Thoracic aorta (tissue), 2 donors: ENCODE measurements around the gene NME8. TPM values are rescaled to one million over a fixed set of nuclear protein-coding genes. Genes with fewer than 3 reads are reported as not detected.

ENCODE experiments used
- ATAC-seq: fragments of 150-250 bp; one replicate; pipeline ENCODE4 v1.8.0; 2017; ENCODE audit warnings: low read depth; ENCODE audit not compliant: insufficient number of reproducible peaks, low FRiP score
- DNase-seq: peaks from one replicate; pipeline ENCODE4 v3.0.0-alpha.2; 2020; ENCODE audit warnings: low spot score
- H3K27ac ChIP-seq, 2 donors: fragments of 200-600 bp; sonication (generic); 1 replicate in 1 of 2; 2 replicates in 1 of 2; pipeline ENCODE4 v1.5.1; 2016; ENCODE audit warnings: mild to moderate bottlenecking in 2 of 2, moderate library complexity in 2 of 2
- H3K27me3 ChIP-seq: fragments of 200-600 bp; sonication (generic); replicated peaks from 2 replicates; pipeline ENCODE4 v1.6.0; 2016; ENCODE audit warnings: mild to moderate bottlenecking; ENCODE audit not compliant: insufficient read depth
- H3K36me3 ChIP-seq: fragments of 200-600 bp; sonication (generic); one replicate; pipeline ENCODE4 v1.5.1; 2016
- H3K4me1 ChIP-seq, 2 donors: fragments of 200-600 bp; sonication (generic); 1 replicate in 1 of 2; 2 replicates in 1 of 2; pipeline versions ENCODE4 v1.5.1 to v1.6.0; 2016; ENCODE audit warnings: low read depth in 2 of 2, mild to moderate bottlenecking in 1 of 2; ENCODE audit not compliant: control insufficient read depth in 1 of 2
- H3K4me3 ChIP-seq: fragments of 200-600 bp; sonication (generic); 2 replicates; pipeline ENCODE4 v1.5.1; 2016; ENCODE audit warnings: mild to moderate bottlenecking
- H3K9me3 ChIP-seq: fragments of 200-600 bp; sonication (generic); 2 replicates; pipeline ENCODE4 v1.5.1; 2016
- total RNA-seq, 2 donors: library from RNA; depleted of rRNA; stranded (reverse); fragments of >200 nt; gene quantifications; one replicate each; pipeline versions ENCODE4 v1.1.0 to v1.2.3, GENCODE V29; 2016
- TF ChIP-seq, protein P1 (sequence below): fragments of 200-600 bp; sonication (generic); IDR thresholded peaks from one replicate; pipeline ENCODE4 v1.5.1; 2019; ENCODE audit warnings: antibody characterized with exemption

Gene NME8
- total RNA-seq, 2 donors from 2014 or later: not detected

DNA sequence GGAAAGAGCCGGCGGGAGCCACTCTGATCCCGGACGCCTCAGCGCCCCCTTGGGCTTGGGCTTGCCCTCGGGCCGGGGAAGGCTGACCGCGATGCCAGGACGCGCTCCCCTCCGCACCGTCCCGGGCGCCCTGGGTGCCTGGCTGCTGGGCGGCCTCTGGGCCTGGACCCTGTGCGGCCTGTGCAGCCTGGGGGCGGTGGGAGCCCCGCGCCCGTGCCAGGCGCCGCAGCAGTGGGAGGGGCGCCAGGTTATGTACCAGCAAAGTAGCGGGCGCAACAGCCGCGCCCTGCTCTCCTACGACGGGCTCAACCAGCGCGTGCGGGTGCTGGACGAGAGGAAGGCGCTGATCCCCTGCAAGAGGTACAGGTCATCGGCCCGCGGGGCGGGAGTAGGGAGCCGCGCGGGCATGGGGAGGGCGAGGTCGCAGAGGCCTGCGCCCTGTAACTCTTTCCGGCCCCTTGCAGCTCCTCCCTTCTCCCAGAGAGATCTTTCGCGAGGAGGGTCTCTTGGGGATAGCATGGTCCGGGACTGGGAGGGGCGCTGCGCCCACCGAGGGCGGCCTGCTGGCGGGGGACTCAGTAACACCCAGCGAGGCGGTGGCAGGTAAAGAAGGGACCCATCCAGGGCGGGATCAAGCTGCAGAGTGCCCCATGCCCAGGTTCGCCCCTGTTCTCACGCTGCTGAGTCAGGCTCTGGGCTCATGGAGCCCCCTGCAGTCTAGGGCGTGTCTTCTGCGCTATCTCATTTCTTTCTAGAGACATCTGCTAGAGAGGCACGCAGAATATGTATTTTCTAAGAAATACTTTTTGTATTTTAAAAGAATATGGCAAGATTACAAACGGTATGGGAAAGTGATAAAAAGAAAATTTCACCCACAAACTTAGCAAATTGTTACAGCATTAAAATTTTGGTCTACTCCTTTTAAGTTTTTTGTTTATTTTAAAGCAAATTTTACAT lies 72.7 kb downstream of the NME8 start:
- ATAC-seq (no peak), DNase-seq (no peak)
- Histone ChIP-seq H3K27ac (peak overlapping the region; percentile 71 to 75), H3K9me3 (no peaks in the 10 kb centered on the region), H3K4me3 (peak overlapping the region; percentile 79), H3K27me3 (no peaks in the 10 kb centered on the region), H3K4me1 (peaks cover 3 to 40% of the 10 kb centered on the region in 2 donors), H3K36me3 (no peaks in the 10 kb centered on the region)
- TF ChIP-seq, protein P1, sequence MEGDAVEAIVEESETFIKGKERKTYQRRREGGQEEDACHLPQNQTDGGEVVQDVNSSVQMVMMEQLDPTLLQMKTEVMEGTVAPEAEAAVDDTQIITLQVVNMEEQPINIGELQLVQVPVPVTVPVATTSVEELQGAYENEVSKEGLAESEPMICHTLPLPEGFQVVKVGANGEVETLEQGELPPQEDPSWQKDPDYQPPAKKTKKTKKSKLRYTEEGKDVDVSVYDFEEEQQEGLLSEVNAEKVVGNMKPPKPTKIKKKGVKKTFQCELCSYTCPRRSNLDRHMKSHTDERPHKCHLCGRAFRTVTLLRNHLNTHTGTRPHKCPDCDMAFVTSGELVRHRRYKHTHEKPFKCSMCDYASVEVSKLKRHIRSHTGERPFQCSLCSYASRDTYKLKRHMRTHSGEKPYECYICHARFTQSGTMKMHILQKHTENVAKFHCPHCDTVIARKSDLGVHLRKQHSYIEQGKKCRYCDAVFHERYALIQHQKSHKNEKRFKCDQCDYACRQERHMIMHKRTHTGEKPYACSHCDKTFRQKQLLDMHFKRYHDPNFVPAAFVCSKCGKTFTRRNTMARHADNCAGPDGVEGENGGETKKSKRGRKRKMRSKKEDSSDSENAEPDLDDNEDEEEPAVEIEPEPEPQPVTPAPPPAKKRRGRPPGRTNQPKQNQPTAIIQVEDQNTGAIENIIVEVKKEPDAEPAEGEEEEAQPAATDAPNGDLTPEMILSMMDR: no peak

DNA sequence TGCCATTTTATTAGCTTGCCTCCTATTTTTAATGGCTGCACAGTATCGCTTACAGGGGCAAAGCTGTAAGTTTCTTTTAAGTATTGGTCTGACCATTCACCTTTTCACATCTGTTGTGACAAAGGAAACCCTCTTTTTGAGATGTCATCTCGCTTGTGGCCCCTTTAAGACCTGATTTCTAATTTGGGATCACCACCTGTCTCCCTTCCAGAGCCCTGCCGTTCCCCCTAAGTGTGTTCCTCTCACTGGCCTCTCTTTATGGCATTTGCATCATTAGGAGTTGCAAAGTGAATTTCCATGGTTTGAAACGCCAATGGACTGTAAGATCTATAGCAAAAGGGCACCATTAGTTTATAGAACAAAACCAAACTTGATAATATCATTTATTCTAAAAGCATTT lies 73.5 kb downstream of the NME8 start:
- ATAC-seq (no peak), DNase-seq (no peak)
- H3K27ac ChIP-seq: no peak overlapping the region
- H3K4me1 ChIP-seq: peaks cover 3 to 37% of the 10 kb centered on the region in 2 donors
- H3K27me3 ChIP-seq: no peaks in the 10 kb centered on the region
- H3K4me3 ChIP-seq: peak overlapping the region; percentile 79
- TF ChIP-seq, protein P1: no peak
- no peaks in the 10 kb centered on the region for H3K9me3 ChIP-seq
- no peaks in the 10 kb centered on the region for H3K36me3 ChIP-seq

DNA sequence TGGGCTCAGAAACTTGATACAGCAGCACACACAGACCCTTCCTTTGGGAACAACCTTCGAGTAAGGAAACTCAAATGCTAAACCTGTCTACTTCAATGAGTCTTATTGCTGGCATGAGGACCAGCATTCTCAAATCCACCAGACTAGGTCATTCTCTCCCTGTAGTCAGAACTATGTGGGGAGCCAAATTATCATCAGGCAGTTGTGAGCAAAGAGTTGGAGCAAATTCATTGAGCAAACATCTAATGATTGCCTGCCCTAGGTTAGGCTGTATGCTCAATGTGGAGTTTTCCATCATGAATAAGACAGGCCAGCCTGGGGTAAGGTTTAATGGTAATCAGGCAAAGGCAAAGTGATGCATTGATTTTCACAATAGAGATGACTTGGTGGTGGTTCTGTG lies 75.6 kb downstream of the NME8 start:
- H3K36me3 ChIP-seq: no peaks in the 10 kb centered on the region
- H3K4me1 ChIP-seq: peaks cover 8 to 41% of the 10 kb centered on the region in 2 donors
- no peaks in the 10 kb centered on the region for H3K9me3 ChIP-seq
- no peak for ATAC-seq
- TF ChIP-seq, protein P1: no peak
- H3K4me3 ChIP-seq: no peak overlapping the region
- peak overlapping the region in 1 of 2 donors; percentile 48 for H3K27ac ChIP-seq
- no peaks in the 10 kb centered on the region for H3K27me3 ChIP-seq
- DNase-seq: no peak

DNA sequence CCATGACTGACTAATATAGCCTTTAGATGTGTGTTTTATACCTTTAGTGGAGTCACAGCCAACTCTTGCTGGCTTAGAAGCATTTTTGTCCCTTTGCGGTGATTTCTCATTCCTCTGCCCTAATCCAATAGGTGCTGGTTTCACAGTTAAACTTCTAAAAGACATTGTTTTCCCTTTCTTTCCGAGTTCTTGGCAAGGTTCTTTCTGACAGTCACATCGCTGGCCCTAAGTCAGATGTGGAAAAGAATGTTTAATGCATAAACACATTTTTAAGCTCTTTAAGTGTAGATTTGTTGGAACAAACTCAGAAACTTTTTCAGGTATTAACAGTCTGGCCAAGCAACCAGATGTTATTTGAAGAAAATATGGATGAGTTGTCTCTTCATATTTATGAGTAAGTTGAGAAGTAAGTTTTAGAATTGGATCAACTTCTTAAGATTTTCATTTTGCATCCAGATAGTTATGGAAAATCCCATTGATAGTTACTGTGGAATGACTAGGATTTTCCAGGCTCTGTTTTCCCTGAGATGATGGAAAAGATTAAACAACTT lies 76.2 kb downstream of the NME8 start:
- TF ChIP-seq, protein P1: no peak
- no peak for DNase-seq
- no peaks in the 10 kb centered on the region for H3K36me3 ChIP-seq
- H3K9me3 ChIP-seq: no peaks in the 10 kb centered on the region
- no peak overlapping the region for H3K4me3 ChIP-seq
- peak overlapping the region in 1 of 2 donors; percentile 48 for H3K27ac ChIP-seq
- peaks cover 8 to 41% of the 10 kb centered on the region in 2 donors for H3K4me1 ChIP-seq
- no peaks in the 10 kb centered on the region for H3K27me3 ChIP-seq
- no peak for ATAC-seq

DNA sequence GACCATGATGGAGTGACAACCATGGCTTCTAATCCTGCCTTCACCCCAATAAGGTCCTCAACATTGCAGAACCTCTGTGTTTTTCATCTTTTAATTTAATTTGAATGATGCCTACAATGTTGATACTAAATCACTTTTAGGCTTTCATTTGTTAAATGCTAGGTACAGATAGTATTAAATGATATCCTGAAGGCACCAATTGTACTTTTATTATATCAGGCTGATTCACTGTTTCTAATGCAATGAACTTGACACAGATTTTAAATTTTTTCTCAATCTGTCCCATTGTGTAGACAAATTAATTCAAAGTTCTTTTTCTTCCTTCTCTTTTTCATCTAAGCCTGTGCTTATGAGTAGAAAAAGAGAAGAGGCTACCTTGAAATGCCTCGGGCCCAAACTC lies 77.2 kb downstream of the NME8 start:
- no peaks in the 10 kb centered on the region for H3K9me3 ChIP-seq
- H3K4me1 ChIP-seq: peaks cover 8 to 35% of the 10 kb centered on the region in 2 donors
- H3K36me3 ChIP-seq: no peaks in the 10 kb centered on the region

More for the DNA sequence above, 77.2 kb downstream of the NME8 start:
- TF ChIP-seq, protein P1: no peak
- Histone ChIP-seq H3K27ac (no peak overlapping the region), H3K27me3 (no peaks in the 10 kb centered on the region), H3K4me3 (no peak overlapping the region)
- DNase-seq: no peak
- no peak for ATAC-seq
